ENCODE data around the gene ETFRF1.

Gene ETFRF1

DNA sequence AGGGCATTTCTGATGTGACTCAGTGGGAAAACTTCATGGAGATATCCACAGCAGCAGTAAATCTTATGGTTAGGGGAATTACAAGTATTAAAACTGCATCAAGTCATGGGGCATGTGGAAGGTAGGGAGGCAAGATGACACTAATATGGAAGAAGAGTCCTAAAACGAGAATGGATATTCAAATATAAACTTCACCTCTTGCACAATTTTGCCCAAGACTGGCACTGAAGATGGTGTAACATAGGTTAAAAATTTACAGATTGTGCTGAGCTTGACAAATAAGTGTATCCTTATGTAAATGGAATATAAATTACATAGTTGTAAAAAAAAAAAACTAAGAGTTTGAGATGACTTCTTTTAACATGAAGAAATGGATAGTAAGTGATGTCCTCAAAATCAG, 12.8 kb downstream of the ETFRF1 start:
- Histone ChIP-seq H3K36me3 (ENCODE audit: insufficient read depth) (no peaks in the 10 kb centered on the region), H4K20me1 (ENCODE audit: insufficient read depth) (no peaks in the 10 kb centered on the region), H3K4me3 (IDR thresholded peaks at IDR 0.05; ENCODE audit: insufficient read depth, low read depth, low read length) (no peak overlapping the region), H3K4me1 (ENCODE audit: low read depth, poor library complexity, severe bottlenecking) (peaks cover 13% of the 10 kb centered on the region), H3K4me2 (no peak overlapping the region), H3K9ac (no peak overlapping the region), H3K79me2 (ENCODE audit: insufficient read depth, low read depth) (no peaks in the 10 kb centered on the region), H3K27ac (no peak overlapping the region), H3K27me3 (ENCODE audit: insufficient read depth, low read depth) (no peaks in the 10 kb centered on the region), H2AFZ (ENCODE audit: low read depth) (no peak overlapping the region)
- TF ChIP-seq, protein P1, sequence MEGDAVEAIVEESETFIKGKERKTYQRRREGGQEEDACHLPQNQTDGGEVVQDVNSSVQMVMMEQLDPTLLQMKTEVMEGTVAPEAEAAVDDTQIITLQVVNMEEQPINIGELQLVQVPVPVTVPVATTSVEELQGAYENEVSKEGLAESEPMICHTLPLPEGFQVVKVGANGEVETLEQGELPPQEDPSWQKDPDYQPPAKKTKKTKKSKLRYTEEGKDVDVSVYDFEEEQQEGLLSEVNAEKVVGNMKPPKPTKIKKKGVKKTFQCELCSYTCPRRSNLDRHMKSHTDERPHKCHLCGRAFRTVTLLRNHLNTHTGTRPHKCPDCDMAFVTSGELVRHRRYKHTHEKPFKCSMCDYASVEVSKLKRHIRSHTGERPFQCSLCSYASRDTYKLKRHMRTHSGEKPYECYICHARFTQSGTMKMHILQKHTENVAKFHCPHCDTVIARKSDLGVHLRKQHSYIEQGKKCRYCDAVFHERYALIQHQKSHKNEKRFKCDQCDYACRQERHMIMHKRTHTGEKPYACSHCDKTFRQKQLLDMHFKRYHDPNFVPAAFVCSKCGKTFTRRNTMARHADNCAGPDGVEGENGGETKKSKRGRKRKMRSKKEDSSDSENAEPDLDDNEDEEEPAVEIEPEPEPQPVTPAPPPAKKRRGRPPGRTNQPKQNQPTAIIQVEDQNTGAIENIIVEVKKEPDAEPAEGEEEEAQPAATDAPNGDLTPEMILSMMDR (conservative IDR thresholded peaks at IDR 0.05; ENCODE audit: low read depth, low read length), result no peak

DNA sequence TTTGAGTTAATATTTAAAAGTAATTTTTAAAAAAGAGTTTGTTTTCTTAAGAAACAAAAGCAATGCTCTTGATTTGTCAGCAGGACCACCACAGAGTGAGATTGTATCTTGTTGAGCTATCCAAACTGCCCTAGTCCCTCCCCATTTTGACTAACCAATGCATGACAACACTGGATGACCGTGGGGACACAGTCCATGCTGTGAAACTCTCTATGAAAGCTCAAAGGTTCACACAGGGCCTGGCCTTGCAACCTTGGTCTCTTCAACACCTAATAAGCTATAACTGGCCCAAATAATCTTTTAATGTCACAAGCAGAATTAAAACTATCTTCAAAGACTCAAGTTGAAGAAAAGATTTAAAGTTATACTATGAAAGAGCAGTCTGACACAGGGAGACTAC, 13.5 kb downstream of the ETFRF1 start:
- H3K79me2 ChIP-seq (ENCODE audit: insufficient read depth, low read depth), result no peaks in the 10 kb centered on the region
- H3K36me3 ChIP-seq (ENCODE audit: insufficient read depth), result no peaks in the 10 kb centered on the region

GRCh38 chr12:25213338-25213737, 18.3 kb downstream of the ETFRF1 start:
- H4K20me1 ChIP-seq (ENCODE audit: insufficient read depth), result no peaks in the 10 kb centered on the region
- no peak overlapping the region for H3K4me2 ChIP-seq
- H3K27me3 ChIP-seq (ENCODE audit: insufficient read depth, low read depth), result no peaks in the 10 kb centered on the region
- no peak overlapping the region for H3K9ac ChIP-seq
- TF ChIP-seq, protein P1 (conservative IDR thresholded peaks at IDR 0.05; ENCODE audit: low read depth, low read length), result no peak
- peaks cover 13% of the 10 kb centered on the region for H3K4me1 ChIP-seq (ENCODE audit: low read depth, poor library complexity, severe bottlenecking)
- H3K36me3 ChIP-seq (ENCODE audit: insufficient read depth), result no peaks in the 10 kb centered on the region
- no peak overlapping the region for H2AFZ ChIP-seq (ENCODE audit: low read depth)
- H3K4me3 ChIP-seq (IDR thresholded peaks at IDR 0.05; ENCODE audit: insufficient read depth, low read depth, low read length), result no peak overlapping the region
- H3K79me2 ChIP-seq (ENCODE audit: insufficient read depth, low read depth), result no peaks in the 10 kb centered on the region; the same call in 1 of the 2 replicates
- H3K27ac ChIP-seq, result no peak overlapping the region

More for the DNA sequence above, 13.5 kb downstream of the ETFRF1 start:
- no peaks in the 10 kb centered on the region for H4K20me1 ChIP-seq (ENCODE audit: insufficient read depth)
- H3K27me3 ChIP-seq (ENCODE audit: insufficient read depth, low read depth), result no peaks in the 10 kb centered on the region
- TF ChIP-seq, protein P1 (conservative IDR thresholded peaks at IDR 0.05; ENCODE audit: low read depth, low read length), result no peak
- no peak overlapping the region for H2AFZ ChIP-seq (ENCODE audit: low read depth)
- H3K4me2 ChIP-seq, result no peak overlapping the region
- no peak overlapping the region for H3K27ac ChIP-seq
- no peak overlapping the region for H3K4me3 ChIP-seq (IDR thresholded peaks at IDR 0.05; ENCODE audit: insufficient read depth, low read depth, low read length)
- no peak overlapping the region for H3K9ac ChIP-seq
- H3K4me1 ChIP-seq (ENCODE audit: low read depth, poor library complexity, severe bottlenecking), result peaks cover 13% of the 10 kb centered on the region

DNA sequence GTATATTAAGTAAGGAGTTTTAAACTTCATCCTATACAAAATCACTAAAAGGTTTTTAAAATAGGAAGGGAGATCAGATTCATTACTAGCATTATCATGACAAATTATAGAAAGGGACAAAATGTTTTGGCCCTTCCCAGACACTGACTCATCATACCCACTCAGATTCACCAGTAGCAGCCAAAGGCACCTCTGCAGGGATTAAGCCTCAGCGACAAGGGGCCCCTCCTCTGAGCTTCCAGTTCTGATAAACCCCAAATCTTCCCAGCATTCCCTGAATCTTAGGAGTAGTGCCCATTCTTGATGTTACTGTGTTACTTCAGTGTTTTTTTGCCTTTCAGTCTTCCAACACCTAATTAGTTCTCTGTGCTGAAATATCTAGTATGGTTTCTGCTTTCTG, 41.2 kb downstream of the ETFRF1 start:
- Histone ChIP-seq H4K20me1 (ENCODE audit: insufficient read depth) (no peaks in the 10 kb centered on the region), H3K36me3 (ENCODE audit: insufficient read depth) (0 out of 2 replicates have a peak, but pooled peaks cover 4% of the 10 kb centered on the region), H3K9ac (no peak overlapping the region), H2AFZ (ENCODE audit: low read depth) (no peak overlapping the region), H3K27ac (no peak overlapping the region), H3K27me3 (ENCODE audit: insufficient read depth, low read depth) (no peaks in the 10 kb centered on the region), H3K4me3 (IDR thresholded peaks at IDR 0.05; ENCODE audit: insufficient read depth, low read depth, low read length) (no peak overlapping the region), H3K4me1 (ENCODE audit: low read depth, poor library complexity, severe bottlenecking) (peaks cover 13% of the 10 kb centered on the region), H3K79me2 (ENCODE audit: insufficient read depth, low read depth) (peaks cover 58% of the 10 kb centered on the region; the same call in 1 of the 2 replicates), H3K4me2 (no peak overlapping the region)
- TF ChIP-seq, protein P1 (conservative IDR thresholded peaks at IDR 0.05; ENCODE audit: low read depth, low read length), result no peak
